GM19043 (cell line): ENCODE results near the gene SNAP23.
"Not testable (repeated sequence)": the region's sequence is repeated elsewhere in the genome, so short reads cannot be mapped to it uniquely, and the experiment has no call there.

Experiments
- ATAC-seq: cut with Tn5 transposase; IDR thresholded peaks from one replicate; pipeline ENCODE4 v1.9.1; 2021; ENCODE audit warnings: low read depth; ENCODE audit not compliant: unreplicated experiment

Gene SNAP23

GRCh38 chr15:42556550-42557207, 61.2 kb downstream of the SNAP23 start:
- not testable (repeated sequence) for ATAC-seq

- ATAC-seq: no peak
These were observed 63.3 kb downstream of the SNAP23 start for GRCh38 chr15:42558739-42559138.

DNA sequence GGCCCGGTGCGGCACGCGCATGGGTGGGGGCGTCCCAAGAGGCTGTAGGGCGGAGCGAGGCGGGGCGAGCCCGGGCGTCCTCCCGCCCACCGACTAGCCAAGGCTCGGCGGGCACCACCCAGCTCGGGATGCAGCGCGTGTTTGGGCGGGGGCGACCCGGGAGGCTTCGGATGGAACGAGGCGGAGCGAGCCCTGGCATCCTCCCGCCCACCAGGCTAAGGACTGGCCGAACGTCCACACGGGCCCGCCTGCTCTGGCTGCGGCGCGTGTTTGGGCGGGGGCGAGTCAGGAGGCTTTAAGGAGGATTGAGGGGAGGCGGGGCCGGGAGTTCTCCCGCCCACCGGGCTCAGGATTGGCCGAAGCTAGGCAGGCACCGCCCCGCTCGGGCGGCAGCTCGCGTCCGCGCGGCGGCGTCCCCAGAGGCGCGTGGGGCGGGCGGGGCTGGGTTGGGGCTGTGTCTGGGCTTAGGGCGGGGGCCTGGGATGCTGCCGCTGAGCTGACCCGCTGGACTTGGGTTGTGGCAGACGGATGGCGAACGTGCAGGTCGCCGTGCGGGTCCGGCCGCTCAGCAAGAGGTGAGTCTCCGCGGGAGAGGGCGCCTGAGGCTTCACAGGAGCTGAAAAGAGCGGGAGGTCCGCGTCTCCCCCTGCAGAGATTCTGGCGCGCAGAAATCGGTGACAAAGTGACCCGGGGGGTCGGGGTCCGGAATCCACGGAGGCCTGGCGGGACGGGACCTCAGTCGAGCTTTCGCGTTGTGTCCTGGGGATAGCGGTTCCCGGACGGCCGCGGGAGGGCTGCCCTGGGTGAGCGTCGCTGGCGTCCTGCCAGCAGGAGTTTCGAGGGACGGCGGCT, 80.0 kb downstream of the SNAP23 start, which contains the start of gene STARD9:
STARD9 (plus strand) TSS at position 419 of the 852 bp plus-strand sequence; CDS start at position 529, 110 bp downstream.
- ATAC-seq: peak; percentile 92

DNA sequence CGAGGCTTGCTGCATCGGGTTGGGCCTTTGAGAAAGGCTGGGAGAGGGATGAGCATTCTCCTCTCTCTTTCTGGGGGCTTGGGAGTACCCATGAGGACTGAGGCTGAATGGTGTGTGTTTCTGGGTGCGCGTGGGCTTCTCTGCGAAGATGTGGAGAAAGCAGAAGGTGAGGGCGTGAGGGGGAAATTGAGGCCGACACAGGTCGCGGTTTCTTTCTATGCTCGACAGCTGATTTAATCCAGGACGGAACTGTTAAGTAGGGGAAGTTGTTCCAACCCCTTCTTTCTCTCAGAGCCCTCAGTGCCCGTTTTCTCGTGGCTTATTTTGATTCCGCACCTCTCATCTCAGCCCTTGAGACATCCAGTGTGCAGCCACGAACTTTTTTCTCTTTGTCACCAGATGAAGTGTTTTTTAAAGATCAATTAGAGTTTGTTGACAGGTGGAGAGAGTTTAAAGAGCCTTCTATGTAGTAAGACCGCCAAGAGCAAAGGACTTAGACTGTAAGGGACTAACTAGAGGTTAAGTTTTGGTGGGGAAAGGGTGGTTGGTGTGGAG, 80.7 kb downstream of the SNAP23 start:
- no peak for ATAC-seq

DNA sequence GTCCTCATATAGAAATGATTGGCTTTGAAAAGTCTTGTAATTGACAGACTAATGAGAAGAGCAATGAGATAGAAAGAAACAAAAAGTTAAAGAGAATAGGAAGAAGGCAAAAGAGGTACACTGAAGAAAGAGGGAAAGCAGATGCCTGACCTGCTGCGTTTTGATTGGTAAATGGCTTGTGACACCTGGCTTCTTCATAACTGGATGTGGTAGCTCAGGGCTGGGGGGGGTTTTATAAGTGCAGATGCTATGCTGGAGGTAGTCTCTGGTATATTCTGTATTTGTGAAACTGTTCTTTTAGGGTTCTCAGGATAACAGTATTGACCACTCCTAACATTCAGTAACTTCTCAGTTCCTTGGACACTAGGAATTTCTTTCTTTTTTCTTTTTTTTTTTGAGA, 81.3 kb downstream of the SNAP23 start:
- no peak for ATAC-seq

- no peak for ATAC-seq
These were observed 82.1 kb downstream of the SNAP23 start for GRCh38 chr15:42577514-42578031.

GRCh38 chr15:42578984-42579537, 83.6 kb downstream of the SNAP23 start:
- ATAC-seq: no peak

GRCh38 chr15:42581272-42581730, 85.9 kb downstream of the SNAP23 start:
- peak; percentile 66 for ATAC-seq
